Endothelial cell (in vitro differentiated cells): ENCODE results near the gene RFNG. TPM values are rescaled to one million over a fixed set of nuclear protein-coding genes. Genes with fewer than 3 reads are reported as not detected.
A peak's percentile ranks its signal among the peaks of the same experiment; 100 is the strongest.

Experiments
- DNase-seq: peaks from one replicate; pipeline ENCODE4 v3.0.0; 2021; ENCODE audit warnings: low spot score
- H3K27ac Mint-ChIP-seq: one replicate; pipeline ENCODE4 v1.8.0; 2021; ENCODE audit warnings: mixed read lengths, inconsistent platforms; ENCODE audit not compliant: unreplicated experiment
- H3K27me3 Mint-ChIP-seq: one replicate; pipeline ENCODE4 v1.8.0; 2021; ENCODE audit warnings: mild to moderate bottlenecking, moderate library complexity, mixed read lengths, inconsistent platforms; ENCODE audit not compliant: unreplicated experiment
- H3K36me3 Mint-ChIP-seq: one replicate; pipeline ENCODE4 v1.8.0; 2021; ENCODE audit warnings: mild to moderate bottlenecking, low read depth, mixed read lengths, inconsistent platforms; ENCODE audit not compliant: unreplicated experiment
- H3K4me1 Mint-ChIP-seq: one replicate; pipeline ENCODE4 v1.8.0; 2021; ENCODE audit warnings: mild to moderate bottlenecking, mixed read lengths, inconsistent platforms; ENCODE audit not compliant: unreplicated experiment
- H3K4me3 Mint-ChIP-seq: one replicate; pipeline ENCODE4 v1.8.0; 2021; ENCODE audit warnings: mild to moderate bottlenecking, mixed read lengths, inconsistent platforms; ENCODE audit not compliant: unreplicated experiment
- H3K9me3 Mint-ChIP-seq: one replicate; pipeline ENCODE4 v1.8.0; 2021; ENCODE audit warnings: mixed read lengths, inconsistent platforms; ENCODE audit not compliant: unreplicated experiment
- CTCF ChIP-seq: fragments of 200-600 bp; sonication (generic); IDR thresholded peaks from one replicate; pipeline ENCODE4 v1.5.0; 2021; ENCODE audit warnings: antibody characterized with exemption; ENCODE audit not compliant: unreplicated experiment
- total RNA-seq: library from RNA; stranded (reverse); fragmentation: NEBNext Ultra II Directional; extraction: Animal tissue kit (Norgen Biotek cat#: 25700); gene quantifications from one replicate; pipeline ENCODE4 v1.2.1, GENCODE V29; 2021; ENCODE audit not compliant: unreplicated experiment

Gene RFNG
- total RNA-seq, 1 donor from 2014 or later, result 19.7 TPM

GRCh38 chr17:82098169-82098938, 46.7 kb upstream of the RFNG start, which contains the start of gene FASN:
TSS of gene FASN (minus strand) at chr17:82098236. CDS start at chr17:82096445, 1,791 bp downstream.
- Mint-ChIP-seq H3K4me3 (peak within 1 kb of the TSS; percentile 47), H3K27ac (no peak within 1 kb of the TSS), H3K9me3 (no peaks in the 10 kb centered on the region), H3K27me3 (peaks cover 7% of the 10 kb centered on the region), H3K4me1 (no peaks in the 10 kb centered on the region), H3K36me3 (peaks cover 1% of the 10 kb centered on the region)
- TF ChIP-seq CTCF, result no peak
- peak; percentile 95 for DNase-seq

GRCh38 chr17:82097919-82098168, 46.2 kb upstream of the RFNG start:
- DNase-seq, result no peak
- TF ChIP-seq CTCF, result no peak
- Mint-ChIP-seq H3K4me1 (no peaks in the 10 kb centered on the region), H3K27me3 (peaks cover 7% of the 10 kb centered on the region), H3K36me3 (peaks cover 3% of the 10 kb centered on the region), H3K27ac (no peak overlapping the region), H3K4me3 (peak overlapping the region; percentile 47), H3K9me3 (no peaks in the 10 kb centered on the region)

GRCh38 chr17:82097184-82097918, 45.7 kb upstream of the RFNG start:
- H3K36me3 Mint-ChIP-seq, result peaks cover 3% of the 10 kb centered on the region
- no peaks in the 10 kb centered on the region for H3K4me1 Mint-ChIP-seq
- DNase-seq, result peak; percentile 62
- H3K4me3 Mint-ChIP-seq, result peak overlapping the region; percentile 37
- H3K9me3 Mint-ChIP-seq, result no peaks in the 10 kb centered on the region
- no peak overlapping the region for H3K27ac Mint-ChIP-seq
- no peak for TF ChIP-seq CTCF
- H3K27me3 Mint-ChIP-seq, result peaks cover 7% of the 10 kb centered on the region

GRCh38 chr17:82096709-82097183, 45.1 kb upstream of the RFNG start:
- TF ChIP-seq CTCF, result no peak
- Mint-ChIP-seq H3K4me1 (no peaks in the 10 kb centered on the region), H3K27me3 (peaks cover 5% of the 10 kb centered on the region), H3K9me3 (no peaks in the 10 kb centered on the region), H3K27ac (no peak overlapping the region), H3K4me3 (peak overlapping the region; percentile 37), H3K36me3 (peaks cover 3% of the 10 kb centered on the region)
- no peak for DNase-seq
